Trophoblast cell (in vitro differentiated cells and primary cell): ENCODE data around the gene EDC3. TPM values are rescaled to one million over a fixed set of nuclear protein-coding genes. Genes with fewer than 3 reads are reported as not detected.
"Not testable (repeated sequence)": the region's sequence is repeated elsewhere in the genome, so short reads cannot be mapped to it uniquely, and the experiment has no call there.

Source experiments
- DNase-seq, 2 donors: peaks; one replicate each; pipeline ENCODE4 v3.0.0-alpha.2; 2016
- H2AFZ ChIP-seq: 2 replicates; pipeline ENCODE4 v1.6.1; 2013; ENCODE audit warnings: low read length, moderate library complexity, mild to moderate bottlenecking; ENCODE audit not compliant: insufficient read depth, poor library complexity
- H2AK5ac ChIP-seq: 2 replicates; pipeline ENCODE4 v1.6.1; 2013; ENCODE audit warnings: mild to moderate bottlenecking, low read length
- H2BK120ac ChIP-seq: 2 replicates; pipeline ENCODE4 v1.6.1; 2013; ENCODE audit warnings: low read length, mild to moderate bottlenecking, moderate library complexity; ENCODE audit not compliant: insufficient read depth, poor library complexity
- H2BK12ac ChIP-seq: 2 replicates; pipeline ENCODE4 v1.6.1; 2013; ENCODE audit warnings: mild to moderate bottlenecking, low read length, moderate library complexity
- H2BK5ac ChIP-seq: 2 replicates; pipeline ENCODE4 v1.6.1; 2013; ENCODE audit warnings: low read length, low read depth, moderate library complexity, mild to moderate bottlenecking; ENCODE audit not compliant: poor library complexity
- H3K14ac ChIP-seq: 2 replicates; pipeline ENCODE4 v1.6.1; 2013; ENCODE audit warnings: mild to moderate bottlenecking, low read length
- H3K18ac ChIP-seq: 2 replicates; pipeline ENCODE4 v1.6.1; 2013; ENCODE audit warnings: mild to moderate bottlenecking, low read length
- H3K23ac ChIP-seq: 2 replicates; pipeline ENCODE4 v1.6.1; 2013; ENCODE audit warnings: low read length
- H3K27ac ChIP-seq: 2 replicates; pipeline ENCODE4 v1.5.1; 2013; ENCODE audit warnings: low read depth, mild to moderate bottlenecking, inconsistent platforms, low read length, moderate library complexity
- H3K27me3 ChIP-seq: 2 replicates; pipeline ENCODE4 v1.6.1; 2013; ENCODE audit warnings: inconsistent platforms, mild to moderate bottlenecking, low read length, moderate library complexity; ENCODE audit not compliant: insufficient read depth
- H3K36me3 ChIP-seq, 2 experiments: 1 replicate in 1 of 2; 2 replicates in 1 of 2; pipeline ENCODE4 v1.6.1; 2013; ENCODE audit warnings: low read length in 2 of 2, mild to moderate bottlenecking in 2 of 2, moderate library complexity in 1 of 2; ENCODE audit not compliant: insufficient read depth in 2 of 2, control insufficient read depth in 1 of 2
- H3K4ac ChIP-seq: 2 replicates; pipeline ENCODE4 v1.6.1; 2013; ENCODE audit warnings: low read depth, mild to moderate bottlenecking, low read length, moderate library complexity
- H3K4me1 ChIP-seq, 2 experiments: 1 replicate in 1 of 2; 2 replicates in 1 of 2; pipeline ENCODE4 v1.6.1; 2013; ENCODE audit warnings: low read length in 2 of 2, mild to moderate bottlenecking in 2 of 2, moderate library complexity in 1 of 2; ENCODE audit not compliant: insufficient read depth in 2 of 2, control insufficient read depth in 1 of 2
- H3K4me2 ChIP-seq: 2 replicates; pipeline ENCODE4 v1.6.1; 2013; ENCODE audit warnings: inconsistent platforms, mild to moderate bottlenecking, low read length, moderate library complexity
- H3K4me3 ChIP-seq: 2 replicates; pipeline ENCODE4 v1.5.1; 2013; ENCODE audit warnings: mild to moderate bottlenecking, low read depth, low read length, inconsistent platforms
- H3K79me1 ChIP-seq: one replicate; pipeline ENCODE4 v1.6.1; 2013; ENCODE audit warnings: low read length
- H3K79me2 ChIP-seq: 2 replicates; pipeline ENCODE4 v1.6.1; 2013; ENCODE audit warnings: low read length, mild to moderate bottlenecking; ENCODE audit not compliant: control insufficient read depth, insufficient read depth, poor library complexity
- H3K9ac ChIP-seq: 2 replicates; pipeline ENCODE4 v1.6.1; 2013; ENCODE audit warnings: mild to moderate bottlenecking, low read length
- H3K9me3 ChIP-seq: 2 replicates; pipeline ENCODE4 v1.6.1; 2013; ENCODE audit warnings: low read depth, mild to moderate bottlenecking, control low read depth, inconsistent platforms, low read length; ENCODE audit not compliant: insufficient read depth
- H4K12ac ChIP-seq: 2 replicates; pipeline ENCODE4 v1.6.1; 2013; ENCODE audit warnings: low read depth, mild to moderate bottlenecking, low read length, moderate library complexity
- H4K8ac ChIP-seq: 2 replicates; pipeline ENCODE4 v1.6.1; 2013; ENCODE audit warnings: low read depth, mild to moderate bottlenecking, low read length, moderate library complexity
- H4K91ac ChIP-seq: one replicate; pipeline ENCODE4 v1.6.1; 2013; ENCODE audit warnings: low read depth, mild to moderate bottlenecking, low read length, moderate library complexity
- WGBS: extraction: QIAGEN DNeasy Blood & Tissue Kit; methylation state at CpG from one replicate; pipeline ENCODE4 v1.1.7; 2013; ENCODE audit warnings: missing lambda C conversion rate; ENCODE audit not compliant: insufficient read length, insufficient coverage; ENCODE audit errors: extremely low coverage; 5-methylcytosine and 5-hydroxymethylcytosine counted together
- polyA plus RNA-seq: library from polyadenylated mRNA; stranded (reverse); fragments of 200-250 nt; gene quantifications from 2 replicates; pipeline ENCODE4 v1.2.3, GENCODE V29; 2013

The EDC3 gene, protein sequence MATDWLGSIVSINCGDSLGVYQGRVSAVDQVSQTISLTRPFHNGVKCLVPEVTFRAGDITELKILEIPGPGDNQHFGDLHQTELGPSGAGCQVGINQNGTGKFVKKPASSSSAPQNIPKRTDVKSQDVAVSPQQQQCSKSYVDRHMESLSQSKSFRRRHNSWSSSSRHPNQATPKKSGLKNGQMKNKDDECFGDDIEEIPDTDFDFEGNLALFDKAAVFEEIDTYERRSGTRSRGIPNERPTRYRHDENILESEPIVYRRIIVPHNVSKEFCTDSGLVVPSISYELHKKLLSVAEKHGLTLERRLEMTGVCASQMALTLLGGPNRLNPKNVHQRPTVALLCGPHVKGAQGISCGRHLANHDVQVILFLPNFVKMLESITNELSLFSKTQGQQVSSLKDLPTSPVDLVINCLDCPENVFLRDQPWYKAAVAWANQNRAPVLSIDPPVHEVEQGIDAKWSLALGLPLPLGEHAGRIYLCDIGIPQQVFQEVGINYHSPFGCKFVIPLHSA
- 26.6 and 29.8 TPM in 2 replicates for polyA plus RNA-seq

DNA sequence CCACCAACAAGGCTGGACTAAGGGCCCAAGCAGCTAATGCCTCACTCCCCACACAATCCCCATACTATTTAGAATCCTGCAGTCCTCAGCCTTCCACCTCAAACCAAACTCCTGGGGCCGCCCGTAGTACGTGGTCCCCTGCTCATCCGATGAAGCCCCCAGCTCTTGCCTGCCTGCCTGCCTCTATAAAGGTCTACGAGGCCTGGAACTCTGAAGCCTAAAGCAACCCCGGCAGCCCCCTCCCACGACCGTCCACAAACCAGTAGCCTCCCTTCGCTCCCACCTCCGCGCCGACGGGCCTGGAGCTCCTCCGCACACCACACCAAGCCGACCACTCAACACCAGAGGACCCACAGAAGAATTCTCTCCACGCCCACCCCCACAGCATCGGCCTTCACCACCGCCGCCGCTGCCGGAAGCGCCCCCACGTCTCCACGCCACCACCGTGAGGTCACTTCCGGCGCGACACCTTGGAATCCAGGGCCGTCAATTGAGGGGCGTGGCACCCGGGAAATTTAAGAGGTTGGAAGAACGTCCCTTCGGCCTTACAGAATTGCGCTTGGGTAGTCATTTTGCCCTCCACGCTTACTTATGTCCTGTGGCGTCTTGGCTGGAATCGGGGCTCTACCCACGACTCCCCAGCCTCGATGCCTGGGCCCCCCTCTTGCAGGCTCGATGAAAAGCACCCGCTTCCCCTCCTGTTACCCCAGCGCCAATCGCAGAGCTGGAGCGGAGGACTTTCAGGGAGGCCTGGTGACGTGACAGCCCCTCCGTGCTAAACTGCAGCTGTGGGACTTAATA, at the start of gene EDC3:
EDC3 (minus strand) TSS at position 428 of the 801 bp plus-strand sequence. CDS start 20,900 bp downstream, outside the sequence.
- no peak within 1 kb of the TSS for H2BK12ac ChIP-seq
- H2BK5ac ChIP-seq, result peak within 1 kb of the TSS; percentile 25
- H2BK120ac ChIP-seq, result peak within 1 kb of the TSS; percentile 79
- peak within 1 kb of the TSS; percentile 99 for H4K8ac ChIP-seq
- H2AK5ac ChIP-seq, result peak within 1 kb of the TSS; percentile 51
- H3K4ac ChIP-seq, result peak within 1 kb of the TSS; percentile 97
- peak within 1 kb of the TSS; percentile 97 for H4K12ac ChIP-seq
- no CpG with 5 or more reads among the region's 46 CpGs for WGBS
- peak within 1 kb of the TSS; percentile 94 for H3K4me3 ChIP-seq
- peak within 1 kb of the TSS; percentile 100 for H2AFZ ChIP-seq
- H3K27me3 ChIP-seq, result no peaks in the 10 kb centered on the region
- peaks cover 11% of the 10 kb centered on the region for H3K79me1 ChIP-seq
- H3K18ac ChIP-seq, result peak within 1 kb of the TSS; percentile 95
- no peaks in the 10 kb centered on the region for H3K9me3 ChIP-seq
- no peak within 1 kb of the TSS for H3K23ac ChIP-seq
- H3K36me3 ChIP-seq, result peaks cover 0 to 1% of the 10 kb centered on the region in 2 experiments
- peak within 1 kb of the TSS; percentile 94 for H3K4me2 ChIP-seq
- DNase-seq, result peak; percentile 82 to 91
- H3K79me2 ChIP-seq, result peaks cover 10% of the 10 kb centered on the region
- peaks cover 7 to 9% of the 10 kb centered on the region in 2 experiments for H3K4me1 ChIP-seq
- H3K9ac ChIP-seq, result peak within 1 kb of the TSS; percentile 92
- peak within 1 kb of the TSS; percentile 87 for H3K14ac ChIP-seq
- peak within 1 kb of the TSS; percentile 82 for H4K91ac ChIP-seq
- H3K27ac ChIP-seq, result peak within 1 kb of the TSS; percentile 9

DNA sequence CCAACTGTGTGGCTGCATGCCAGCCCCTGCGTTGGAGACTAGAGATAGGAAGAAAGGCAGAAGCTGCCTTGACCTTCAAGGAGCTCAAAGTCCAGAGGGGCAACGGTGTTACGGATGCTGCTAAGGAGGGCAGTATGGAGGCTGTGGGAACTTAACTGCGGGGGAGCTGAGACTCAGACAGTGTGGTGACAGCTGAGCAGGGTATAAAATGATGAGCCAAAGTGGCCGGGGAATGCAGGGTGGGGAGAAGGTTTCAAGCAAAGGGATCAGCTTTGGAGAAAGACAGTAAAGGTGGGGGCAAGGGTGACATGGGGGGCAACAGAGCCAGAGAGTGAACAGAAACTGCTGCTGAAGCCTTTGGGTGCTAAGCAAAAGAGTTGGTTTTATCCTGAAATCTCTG, 46.6 kb upstream of the EDC3 start:
- Histone ChIP-seq H4K91ac (no peak overlapping the region), H2AFZ (no peak overlapping the region), H3K18ac (no peak overlapping the region), H4K8ac (no peak overlapping the region), H2BK120ac (no peak overlapping the region), H3K79me1 (no peaks in the 10 kb centered on the region), H2BK12ac (no peak overlapping the region), H3K4me1 (no peaks in the 10 kb centered on the region), H3K4ac (no peak overlapping the region), H3K4me2 (no peak overlapping the region), H4K12ac (no peak overlapping the region), H2BK5ac (no peak overlapping the region), H3K36me3 (no peaks in the 10 kb centered on the region), H3K4me3 (no peak overlapping the region), H3K79me2 (no peaks in the 10 kb centered on the region), H3K9me3 (peaks cover 4% of the 10 kb centered on the region), H3K23ac (no peak overlapping the region), H3K27ac (no peak overlapping the region), H2AK5ac (no peak overlapping the region), H3K14ac (no peak overlapping the region), H3K27me3 (no peaks in the 10 kb centered on the region), H3K9ac (no peak overlapping the region)
- no CpG with 5 or more reads among the region's 5 CpGs for WGBS
- DNase-seq, result no peak

DNA sequence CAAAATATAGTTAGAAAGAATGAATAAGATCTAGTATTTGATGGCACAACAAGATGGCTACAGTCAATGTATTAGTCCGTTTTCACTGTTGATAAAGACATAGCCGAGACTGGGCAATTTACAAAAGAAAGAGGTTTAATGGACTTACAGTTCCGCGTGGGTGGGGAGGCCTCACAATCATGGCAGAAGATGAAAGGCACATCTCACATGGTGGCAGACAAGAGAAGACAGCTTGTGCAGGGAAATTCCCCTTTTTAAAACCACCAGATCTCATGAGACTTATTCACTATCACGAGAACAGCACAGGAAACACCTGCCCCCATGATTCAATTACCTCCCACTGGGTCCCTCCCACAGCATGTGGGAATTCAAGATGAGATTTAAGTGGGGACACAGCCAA, 42.4 kb upstream of the EDC3 start:
- H3K36me3 ChIP-seq, H2AK5ac ChIP-seq, H4K12ac ChIP-seq, DNase-seq, H2BK120ac ChIP-seq, H2BK12ac ChIP-seq, H3K27me3 ChIP-seq, H3K14ac ChIP-seq, H4K8ac ChIP-seq, H3K4me3 ChIP-seq, H3K4me2 ChIP-seq, H3K27ac ChIP-seq, H3K4me1 ChIP-seq, H3K18ac ChIP-seq, H3K79me2 ChIP-seq, H2AFZ ChIP-seq, H4K91ac ChIP-seq, H3K23ac ChIP-seq, H2BK5ac ChIP-seq, H3K4ac ChIP-seq, H3K79me1 ChIP-seq, H3K9me3 ChIP-seq, H3K9ac ChIP-seq: not testable (repeated sequence)
- WGBS, result no CpG with 5 or more reads among the region's 5 CpGs

GRCh38 chr15:74735305-74735704, 39.5 kb upstream of the EDC3 start:
- H3K4me3 ChIP-seq, result no peak overlapping the region
- no peak overlapping the region for H4K91ac ChIP-seq
- no peak overlapping the region for H2AK5ac ChIP-seq
- WGBS, result no CpG with 5 or more reads among the region's 3 CpGs
- no peak overlapping the region for H3K9ac ChIP-seq
- H3K79me1 ChIP-seq, result no peaks in the 10 kb centered on the region
- H4K8ac ChIP-seq, result no peak overlapping the region
- H3K36me3 ChIP-seq, result no peaks in the 10 kb centered on the region
- no peak overlapping the region for H3K4me2 ChIP-seq
- no peak overlapping the region for H4K12ac ChIP-seq
- no peaks in the 10 kb centered on the region for H3K27me3 ChIP-seq
- H3K9me3 ChIP-seq, result peaks cover 2% of the 10 kb centered on the region
- H2BK12ac ChIP-seq, result no peak overlapping the region
- no peak overlapping the region for H3K14ac ChIP-seq
- peak in 1 of 2 donors; percentile 60 for DNase-seq
- H3K27ac ChIP-seq, result no peak overlapping the region
- H3K4me1 ChIP-seq, result no peaks in the 10 kb centered on the region
- H3K79me2 ChIP-seq, result no peaks in the 10 kb centered on the region
- H3K23ac ChIP-seq, result no peak overlapping the region
- H3K18ac ChIP-seq, result no peak overlapping the region
- no peak overlapping the region for H2AFZ ChIP-seq
- H2BK120ac ChIP-seq, result no peak overlapping the region
- H2BK5ac ChIP-seq, result no peak overlapping the region
- no peak overlapping the region for H3K4ac ChIP-seq
